Keratinocyte (primary cell): ENCODE measurements around the gene MTFMT. TPM values are rescaled to one million over a fixed set of nuclear protein-coding genes. Genes with fewer than 3 reads are reported as not detected.
A peak's percentile ranks its signal among the peaks of the same experiment; 100 is the strongest.

Source experiments
- DNase-seq: peaks from one replicate; pipeline ENCODE4 v3.0.0-alpha.2; 2011; ENCODE audit warnings: low read depth, missing footprints, low spot score
- FAIRE-seq: peaks from 2 replicates; lab custom pipeline; 2011; peaks lifted over from hg19 to GRCh38; lab: Jason Lieb, UNC
- H2AFZ ChIP-seq: 2 replicates; pipeline ENCODE4 v1.6.0; 2012; ENCODE audit warnings: low read length, control low read depth, inconsistent platforms; ENCODE audit not compliant: control insufficient read depth
- H3K27ac ChIP-seq: 2 replicates; pipeline ENCODE4 v1.5.1; 2011; ENCODE audit warnings: low read length; ENCODE audit not compliant: control insufficient read depth, insufficient read depth
- H3K27me3 ChIP-seq: 3 replicates; pipeline ENCODE4 v1.6.0; 2011; ENCODE audit warnings: low read length; ENCODE audit not compliant: control insufficient read depth, insufficient read depth; ENCODE audit errors: extremely low read depth
- H3K36me3 ChIP-seq, 2 experiments: 2 replicates in 1 of 2; 3 replicates in 1 of 2; pipeline ENCODE4 v1.5.1; 2011; ENCODE audit warnings: low read length in 2 of 2, mild to moderate bottlenecking in 1 of 2; ENCODE audit not compliant: control insufficient read depth in 2 of 2, insufficient read depth in 2 of 2; ENCODE audit errors: extremely low read depth in 1 of 2
- H3K4me1 ChIP-seq: 3 replicates; pipeline ENCODE4 v1.5.1; 2011; ENCODE audit warnings: low read length; ENCODE audit not compliant: control insufficient read depth, insufficient read depth; ENCODE audit errors: extremely low read depth
- H3K4me2 ChIP-seq: 3 replicates; pipeline ENCODE4 v1.6.0; 2011; ENCODE audit warnings: low read depth, low read length; ENCODE audit not compliant: control insufficient read depth, insufficient read depth; ENCODE audit errors: extremely low read depth
- H3K4me3 ChIP-seq, 3 experiments: fragments of 200-600 bp in 1 of 3; sonication (generic) in 1 of 3; 2 replicates in 2 of 3; 3 replicates in 1 of 3; pipeline ENCODE4 v1.5.1; 2011 to 2016; ENCODE audit warnings: low read length in 3 of 3, mild to moderate bottlenecking in 3 of 3, control low read depth in 2 of 3, inconsistent platforms in 1 of 3, low read depth in 1 of 3, mixed read lengths in 1 of 3, mixed run types in 1 of 3, moderate library complexity in 1 of 3; ENCODE audit not compliant: control insufficient read depth in 2 of 3, insufficient read depth in 2 of 3; ENCODE audit errors: extremely low read depth in 1 of 3
- H3K79me2 ChIP-seq: 2 replicates; pipeline ENCODE4 v1.6.0; 2012; ENCODE audit warnings: low read length; ENCODE audit not compliant: control insufficient read depth, insufficient read depth
- H3K9ac ChIP-seq: 3 replicates; pipeline ENCODE4 v1.6.0; 2011; ENCODE audit warnings: low read length; ENCODE audit not compliant: control insufficient read depth, insufficient read depth; ENCODE audit errors: extremely low read depth
- H3K9me1 ChIP-seq: 3 replicates; pipeline ENCODE4 v1.6.0; 2011; ENCODE audit warnings: low read length; ENCODE audit not compliant: control insufficient read depth, insufficient read depth; ENCODE audit errors: extremely low read depth
- H3K9me3 ChIP-seq: 2 replicates; pipeline ENCODE4 v1.5.1; 2012; ENCODE audit warnings: low read depth, low read length; ENCODE audit not compliant: control insufficient read depth
- H4K20me1 ChIP-seq: 3 replicates; pipeline ENCODE4 v1.6.0; 2011; ENCODE audit warnings: low read length; ENCODE audit not compliant: control insufficient read depth, insufficient read depth; ENCODE audit errors: extremely low read depth
- CTCF ChIP-seq, 3 experiments: IDR thresholded peaks in 1 of 3; conservative IDR thresholded peaks in 1 of 3; optimal IDR thresholded peaks in 1 of 3; 2 replicates in 2 of 3; 3 replicates in 1 of 3; pipeline versions ENCODE3 to v1.5.1; 2011; ENCODE audit warnings: low read length in 3 of 3, mild to moderate bottlenecking in 3 of 3, moderate library complexity in 2 of 3, control low read depth in 1 of 3, inconsistent platforms in 1 of 3; ENCODE audit not compliant: insufficient read depth in 2 of 3; ENCODE audit errors: extremely low read depth in 1 of 3
- EZH2 ChIP-seq: IDR thresholded peaks from one replicate; pipeline ENCODE4 v1.6.1; 2012; ENCODE audit warnings: inconsistent platforms, mild to moderate bottlenecking, low read length, moderate library complexity
- dilution Hi-C: fragments of 300-500 bp; cut with MboI; formaldehyde crosslinking; loops from one replicate; pipeline ENCODE4 v1.7.0; 2020; ENCODE audit warnings: low sequenced_read_pairs; ENCODE audit not compliant: extremely low pct_ligation_motif_present
- polyA plus RNA-seq, 5 experiments: library from polyadenylated mRNA; depleted of rRNA in 3 of 5; stranded (reverse) in 3 of 5; stranded (forward) in 1 of 5; unstranded in 1 of 5; fragments of >200 nt; gene quantifications; 1 replicate in 1 of 5; 2 replicates in 3 of 5; 3 replicates in 1 of 5; pipeline versions ENCODE4 v1.2.1 to v1.2.3, GENCODE V29; 2011 to 2012; ENCODE audit warnings: missing spikeins in 2 of 5, low read depth in 1 of 5, low replicate concordance in 1 of 5

The MTFMT gene
- polyA plus RNA-seq, 1 donor (not counting 4 experiments of a cell fraction or from before 2014, with no cell fraction given) = 21.0 TPM

DNA sequence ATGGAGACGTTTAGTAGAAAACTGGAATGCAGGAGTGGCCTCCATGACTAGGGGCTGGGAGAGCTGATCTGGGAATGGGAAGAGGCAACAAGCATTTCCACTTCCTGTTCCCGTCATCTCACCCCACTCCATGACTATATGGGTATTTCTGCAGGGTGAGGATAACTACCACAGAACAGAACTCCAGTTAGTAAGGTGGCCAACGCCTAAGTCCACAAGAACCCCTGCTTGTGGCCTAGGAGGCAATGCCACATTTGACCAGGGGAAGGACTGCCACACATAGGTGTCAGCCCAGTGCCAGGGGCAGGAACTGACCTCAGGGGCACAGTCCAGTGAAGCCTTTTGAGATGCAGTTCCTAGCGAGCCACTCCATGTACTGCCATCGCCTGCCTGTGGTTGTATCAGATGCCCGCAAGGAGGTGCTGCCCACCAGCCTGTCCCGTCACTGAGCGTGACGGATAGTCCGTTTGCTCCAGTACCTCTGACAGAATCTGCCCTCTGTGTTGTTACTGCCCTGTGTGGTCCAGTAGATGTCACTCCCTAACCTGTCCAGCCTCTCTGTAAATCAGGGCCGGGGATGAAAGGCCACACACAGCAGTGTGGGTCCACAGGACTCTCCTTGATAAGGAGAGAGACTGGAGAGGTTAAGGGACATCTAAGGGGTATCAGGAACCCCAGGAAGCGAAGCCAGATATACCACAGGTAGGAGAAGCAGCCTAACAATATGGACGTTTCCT is 3.5 kb upstream of the MTFMT start:
- H3K4me1 ChIP-seq = peaks cover 6% of the 10 kb centered on the region
- H4K20me1 ChIP-seq = no peaks in the 10 kb centered on the region
- FAIRE-seq = peak; percentile 13
- H3K9me3 ChIP-seq = no peaks in the 10 kb centered on the region
- TF ChIP-seq CTCF (optimal IDR thresholded peaks at IDR 0.05 in 1 of 3, IDR thresholded peaks at IDR 0.05 in 1 of 3, conservative IDR thresholded peaks at IDR 0.05 in 1 of 3; ENCODE audit: extremely low read depth in 1 of 3, insufficient read depth in 2 of 3, low read length in 3 of 3) = peak; percentile 79 to 93 (median 82)
- TF ChIP-seq EZH2 = no peak
- H2AFZ ChIP-seq = peak overlapping the region; percentile 51
- no peak overlapping the region for H3K9ac ChIP-seq
- dilution Hi-C loops = no loop called here
- H3K36me3 ChIP-seq = no peaks in the 10 kb centered on the region
- no peak overlapping the region for H3K27ac ChIP-seq
- DNase-seq = no peak
- H3K4me2 ChIP-seq = peak overlapping the region; percentile 33
- no peak overlapping the region for H3K4me3 ChIP-seq
- no peaks in the 10 kb centered on the region for H3K9me1 ChIP-seq
- no peaks in the 10 kb centered on the region for H3K27me3 ChIP-seq
- H3K79me2 ChIP-seq = peaks cover 11% of the 10 kb centered on the region

- Histone ChIP-seq H3K36me3 (peaks cover 3 to 6% of the 10 kb centered on the region in 2 experiments), H3K9me3 (no peaks in the 10 kb centered on the region), H3K27ac (no peak overlapping the region), H3K4me3 (peak overlapping the region in 2 of 3 experiments; percentile 87 to 92), H4K20me1 (no peaks in the 10 kb centered on the region), H3K27me3 (no peaks in the 10 kb centered on the region), H3K9ac (no peak overlapping the region), H3K9me1 (no peaks in the 10 kb centered on the region), H3K79me2 (peaks cover 11% of the 10 kb centered on the region), H3K4me1 (peaks cover 13% of the 10 kb centered on the region), H2AFZ (no peak overlapping the region), H3K4me2 (no peak overlapping the region)
- FAIRE-seq (no peak), DNase-seq (no peak)
- TF ChIP-seq EZH2 = no peak
- TF ChIP-seq CTCF (optimal IDR thresholded peaks at IDR 0.05 in 1 of 3, IDR thresholded peaks at IDR 0.05 in 1 of 3, conservative IDR thresholded peaks at IDR 0.05 in 1 of 3; ENCODE audit: extremely low read depth in 1 of 3, insufficient read depth in 2 of 3, low read length in 3 of 3) = no peak
- dilution Hi-C loops = no loop called here
Measured at GRCh38 chr15:65029736-65030208, 333 bp upstream of the MTFMT start.
